GM12878 (cell line): ENCODE results near the gene LSM7. TPM values are rescaled to one million over a fixed set of nuclear protein-coding genes. Genes with fewer than 3 reads are reported as not detected.

ENCODE experiments used
- ATAC-seq: fragments of 200-7000 bp; cut with Tn5 transposase; 3 replicates; pipeline ENCODE4 v1.9.1; 2020; ENCODE audit warnings: mild to moderate bottlenecking, moderate library complexity
- BruUV-seq: library from RNA; stranded (reverse); fragments of 400-500 nt; replicated peaks from 2 replicates; lab custom pipeline; 2021; lab: Mats Ljungman, UMichigan
- CTCF ChIA-PET: fragments of 300-600 bp; sonication (Branson Sonifier 250); formaldehyde crosslinking; extraction: SDS; loops from one replicate; lab custom pipeline; 2021; ENCODE audit warnings: inconsistent platforms; lab: Yijun Ruan, JAX
- POLR2A ChIA-PET: fragments of 350-600 bp; formaldehyde crosslinking; extraction: SDS; loops from one replicate; lab custom pipeline; 2021; ENCODE audit warnings: inconsistent platforms; lab: Charles Lee
- RAD21 ChIA-PET: fragments of 300-600 bp; sonication (Branson Sonifier 250); formaldehyde crosslinking; loops from one replicate; lab custom pipeline; 2023; ENCODE audit warnings: antibody characterized with exemption; ENCODE audit not compliant: unreplicated experiment; lab: Charles Lee
- SMC1A ChIA-PET: fragments of 300-600 bp; sonication (Branson Sonifier 250); formaldehyde crosslinking; loops from one replicate; lab custom pipeline; 2023; ENCODE audit not compliant: unreplicated experiment, uncharacterized antibody; lab: Charles Lee
- DNase-seq: peaks from one replicate; pipeline ENCODE4 v3.0.0-alpha.2; 2011; ENCODE audit warnings: low read depth, low spot score
- FAIRE-seq: peaks from 3 replicates; lab custom pipeline; 2011; peaks lifted over from hg19 to GRCh38; lab: Jason Lieb, UNC
- H2AFZ ChIP-seq: 2 replicates; pipeline ENCODE4 v1.6.0; 2011; ENCODE audit warnings: low read depth, low read length, control low read depth; ENCODE audit not compliant: control insufficient read depth
- H3K27ac ChIP-seq: 2 replicates; pipeline ENCODE4 v1.5.1; 2011; ENCODE audit warnings: control low read depth; ENCODE audit not compliant: control insufficient read depth, insufficient read depth
- H3K27me3 ChIP-seq, 2 experiments: replicated peaks in 1 of 2; 2 replicates each; pipeline versions ENCODE4 v1.6.0 to v1.6.1; 2011; ENCODE audit warnings: low read length in 1 of 2; ENCODE audit not compliant: control insufficient read depth in 2 of 2, insufficient read depth in 2 of 2
- H3K36me3 ChIP-seq, 2 experiments: 2 replicates each; pipeline ENCODE4 v1.5.1; 2011; ENCODE audit warnings: low read length in 1 of 2; ENCODE audit not compliant: control insufficient read depth in 2 of 2, insufficient read depth in 2 of 2
- H3K4me1 ChIP-seq: 2 replicates; pipeline ENCODE4 v1.6.1; 2011; ENCODE audit warnings: mild to moderate bottlenecking, low read length, moderate library complexity, mixed read lengths; ENCODE audit not compliant: control insufficient read depth, insufficient read depth
- H3K4me2 ChIP-seq: 2 replicates; pipeline ENCODE4 v1.6.0; 2011; ENCODE audit warnings: control low read depth; ENCODE audit not compliant: control insufficient read depth, insufficient read depth
- H3K4me3 ChIP-seq: fragments of 200-600 bp; sonication (generic); 2 replicates; pipeline ENCODE4 v1.5.1; 2016
- H3K79me2 ChIP-seq: 2 replicates; pipeline ENCODE4 v1.6.0; 2011; ENCODE audit warnings: low read length; ENCODE audit not compliant: control insufficient read depth, insufficient read depth
- H3K9ac ChIP-seq: 2 replicates; pipeline ENCODE4 v1.8.0; 2011; ENCODE audit warnings: low read length, control low read depth, mixed read lengths; ENCODE audit not compliant: control insufficient read depth, insufficient read depth
- H3K9me3 ChIP-seq: replicated peaks from 3 replicates; pipeline ENCODE4 v1.5.1; 2011; ENCODE audit warnings: mild to moderate bottlenecking, low read length; ENCODE audit not compliant: control insufficient read depth, insufficient read depth
- H4K20me1 ChIP-seq: 2 replicates; pipeline ENCODE4 v1.6.0; 2011; ENCODE audit not compliant: control insufficient read depth, insufficient read depth
- EP300 ChIP-seq, 2 experiments: fragments of 150-350 bp in 1 of 2; IDR thresholded peaks; 2 replicates each; pipeline ENCODE4 v1.6.1; 2011 to 2012; ENCODE audit warnings: low read depth in 2 of 2, low read length in 2 of 2, borderline replicate concordance in 1 of 2, improper control_type of control experiment in 1 of 2, inconsistent platforms in 1 of 2; ENCODE audit not compliant: control insufficient read depth in 1 of 2
- EZH2 ChIP-seq: IDR thresholded peaks from 2 replicates; pipeline ENCODE4 v1.6.1; 2012; ENCODE audit warnings: low read depth, mild to moderate bottlenecking, control low read depth, inconsistent platforms, low read length, borderline replicate concordance; ENCODE audit not compliant: control insufficient read depth
- GATAD2B ChIP-seq: fragments of 450-650 bp; conservative IDR thresholded peaks from 2 replicates; pipeline ENCODE4 v1.6.1; 2017; ENCODE audit warnings: low read depth, mild to moderate bottlenecking, moderate library complexity
- MEF2B ChIP-seq: fragments of 450-650 bp; IDR thresholded peaks from 2 replicates; pipeline ENCODE4 v1.6.1; 2018; ENCODE audit warnings: mild to moderate bottlenecking, moderate library complexity; ENCODE audit not compliant: partially characterized antibody, poor library complexity, severe bottlenecking
- WRNIP1 ChIP-seq: IDR thresholded peaks from 2 replicates; pipeline ENCODE4 v1.6.1; 2011; ENCODE audit warnings: low read depth, low read length, improper control_type of control experiment, borderline replicate concordance
- ZNF217 ChIP-seq: fragments of 450-650 bp; IDR thresholded peaks from 2 replicates; pipeline ENCODE4 v1.6.1; 2017; ENCODE audit warnings: antibody characterized with exemption, mild to moderate bottlenecking
- WGBS: methylation state at CpG from one replicate; pipeline ENCODE4 v1.1.6; 2016; ENCODE audit warnings: low lambda C conversion rate; ENCODE audit not compliant: insufficient replicate concordance, insufficient coverage; ENCODE audit errors: missing lambda C conversion rate; 5-methylcytosine and 5-hydroxymethylcytosine counted together
- in situ Hi-C: fragments of 300-500 bp; cut with MboI; formaldehyde crosslinking; loops from 9 replicates; pipeline ENCODE4 v1.14.3; 2018; ENCODE audit warnings: mixed read lengths
- intact Hi-C: fragments of 100-400 bp; cut with micrococcal nuclease; formaldehyde crosslinking; loops from one replicate; pipeline ENCODE4 v1.14.2; 2022; ENCODE audit not compliant: unreplicated experiment
- polyA plus RNA-seq, 11 experiments: library from polyadenylated mRNA; depleted of rRNA in 4 of 11; unstranded in 6 of 11; stranded (reverse) in 5 of 11; fragments of >200 nt; fragmentation: Nextera tagmentation in 4 of 11; fragmentation: Illumina TruSeq in 1 of 11; extraction: Ambion mirVana in 4 of 11; extraction: Trizol in 1 of 11; gene quantifications; 1 replicate in 1 of 11; 2 replicates in 10 of 11; pipeline versions ENCODE4 v1.2.1 to v1.2.3, GENCODE V29; 2011 to 2016; ENCODE audit warnings: inconsistent platforms in 2 of 11, missing spikeins in 2 of 11, low read depth in 1 of 11
- total RNA-seq, 4 experiments: library from RNA; depleted of rRNA in 3 of 4; stranded (reverse); fragments of >200 nt in 3 of 4; fragmentation: Illumina TruSeq in 1 of 4; extraction: Trizol in 1 of 4; gene quantifications; 2 replicates each; pipeline versions ENCODE4 v1.2.1 to v1.2.3, GENCODE V29; 2013 to 2021
- TF ChIP-seq, protein P1 (sequence below): IDR thresholded peaks from 2 replicates; pipeline ENCODE4 v1.6.1; 2011; ENCODE audit warnings: borderline replicate concordance, low read depth, mild to moderate bottlenecking, moderate library complexity, mixed read lengths, low read length; ENCODE audit not compliant: insufficient read depth; ENCODE audit errors: extremely low read length

Gene LSM7
- total and polyA plus RNA-seq, 10 of the 15 experiments (the other 5 are each of a cell fraction or from before 2014, with no cell fraction given), result 24.4 to 424 (median 217) TPM

DNA sequence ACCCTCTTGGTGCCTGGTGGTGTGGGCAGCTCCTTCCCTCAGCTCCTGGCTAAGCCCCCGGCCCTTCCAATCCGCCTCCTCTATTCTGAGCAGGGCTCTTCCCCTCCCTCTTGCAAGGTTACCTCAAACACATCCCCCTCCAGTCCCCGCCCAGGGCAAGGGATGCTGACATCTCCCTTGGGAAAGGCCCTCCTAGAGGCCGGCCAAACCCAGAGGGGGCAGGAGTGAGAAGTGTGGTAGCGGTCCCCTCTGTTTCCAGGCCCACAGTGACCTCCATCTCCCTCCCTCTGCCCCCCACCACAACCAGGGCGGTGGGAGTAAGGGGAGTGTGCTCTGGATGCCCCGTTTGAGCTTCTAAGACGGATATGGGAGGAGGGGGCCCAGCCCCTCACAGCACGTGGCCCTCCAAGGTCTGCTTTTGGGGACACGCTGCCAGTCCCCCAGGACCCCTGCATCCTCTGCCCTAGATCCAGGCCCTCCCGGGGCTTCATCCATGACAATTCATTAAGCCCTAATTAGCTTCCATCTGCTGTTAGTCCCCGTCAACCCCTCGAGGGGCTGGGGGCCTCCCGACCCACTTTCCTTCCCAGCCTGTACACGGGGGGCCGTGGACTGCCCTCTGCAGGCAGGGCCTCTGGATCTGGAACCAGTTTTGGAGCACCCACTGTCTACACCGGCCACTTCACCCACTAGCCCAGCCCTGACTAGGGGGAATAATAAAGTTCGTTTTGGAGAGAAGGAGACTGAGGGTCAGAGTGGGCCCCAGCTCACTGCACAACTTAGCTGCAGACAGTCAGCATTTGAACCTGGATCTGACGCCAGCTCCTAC is 22.7 kb downstream of the LSM7 start (continued):
- TF ChIP-seq, protein P1, sequence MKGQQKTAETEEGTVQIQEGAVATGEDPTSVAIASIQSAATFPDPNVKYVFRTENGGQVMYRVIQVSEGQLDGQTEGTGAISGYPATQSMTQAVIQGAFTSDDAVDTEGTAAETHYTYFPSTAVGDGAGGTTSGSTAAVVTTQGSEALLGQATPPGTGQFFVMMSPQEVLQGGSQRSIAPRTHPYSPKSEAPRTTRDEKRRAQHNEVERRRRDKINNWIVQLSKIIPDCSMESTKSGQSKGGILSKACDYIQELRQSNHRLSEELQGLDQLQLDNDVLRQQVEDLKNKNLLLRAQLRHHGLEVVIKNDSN, result no peak
- TF ChIP-seq EZH2 (no peak), WRNIP1 (no peak)

DNA sequence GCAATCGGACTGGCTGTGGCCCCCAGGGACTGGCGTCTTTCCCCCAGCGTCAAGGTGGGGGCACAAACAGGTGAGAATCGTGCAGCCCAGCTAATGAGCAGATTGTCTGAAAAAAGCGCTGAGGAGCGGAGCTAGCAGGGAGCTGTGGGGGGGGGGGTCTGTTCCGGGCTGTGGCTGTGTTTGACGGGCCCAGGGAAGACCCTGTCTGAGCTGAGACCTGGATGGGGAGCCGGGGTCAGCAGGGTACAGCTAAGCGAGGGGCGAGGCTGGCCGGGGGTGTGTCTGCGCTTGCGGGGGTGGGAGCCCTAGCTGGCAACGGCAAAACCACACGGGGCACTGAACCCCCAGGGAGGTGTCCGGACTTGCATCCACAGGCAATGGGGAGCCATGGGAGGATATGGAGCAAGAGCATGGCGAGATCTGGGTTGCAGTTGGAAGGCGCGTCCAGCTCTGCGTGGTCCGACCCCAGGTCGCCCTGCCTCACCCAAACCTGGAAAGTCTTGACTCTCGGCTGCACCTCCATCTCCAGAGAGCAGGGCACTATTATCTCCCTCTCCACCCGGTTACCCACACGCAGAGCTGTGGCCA is 25.1 kb downstream of the LSM7 start:
- 53% methylated on average over 15 of the region's 26 CpGs for WGBS
- H3K4me3 ChIP-seq, result no peak overlapping the region
- ATAC-seq (no peak; the same call in 2 of the 3 replicates), DNase-seq (no peak), FAIRE-seq (no peak)
- H3K79me2 ChIP-seq, result no peaks in the 10 kb centered on the region
- no peak overlapping the region for H2AFZ ChIP-seq
- in situ Hi-C loops (no loop called here), intact Hi-C loops (no loop called here)
- H4K20me1 ChIP-seq, result no peaks in the 10 kb centered on the region
- H3K4me1 ChIP-seq, result peaks cover 3% of the 10 kb centered on the region; the same call in 1 of the 2 replicates
- ChIA-PET POLR2A (interaction anchor here (0.6 kb wide), 3 partner anchors 25 to 72 kb away, joined by 3 to 5 read pairs (median 4); partner anchors contain the start of genes LSM7 and SPPL2B), SMC1A (interaction anchor here (1.6 kb wide), 1 partner anchor 14 kb away, joined by 6 read pairs; no protein-coding TSS in a partner anchor), CTCF (no interaction called here), RAD21 (no interaction called here)
- BruUV-seq, result no TSS peak
- H3K9ac ChIP-seq, result no peak overlapping the region
- no peak overlapping the region for H3K4me2 ChIP-seq
- TF ChIP-seq MEF2B (peak; percentile 24), ZNF217 (no peak), EP300 (IDR thresholded peaks at IDR 0.05; ENCODE audit: borderline replicate concordance in 1 of 2, control insufficient read depth in 1 of 2, low read depth in 2 of 2, low read length in 2 of 2) (no peak), GATAD2B (no peak)
- no peaks in the 10 kb centered on the region for H3K36me3 ChIP-seq
- peaks cover 9 to 15% of the 10 kb centered on the region in 2 experiments for H3K27me3 ChIP-seq
- H3K9me3 ChIP-seq, result no peaks in the 10 kb centered on the region
- no peak overlapping the region for H3K27ac ChIP-seq
